A673 (cell line): Measurements from ENCODE around the gene MATK. TPM values are rescaled to one million over a fixed set of nuclear protein-coding genes. Genes with fewer than 3 reads are reported as not detected.
"Not testable (repeated sequence)": the region's sequence is repeated elsewhere in the genome, so short reads cannot be mapped to it uniquely, and the experiment has no call there.

ENCODE experiments used
- BruUV-seq: library from RNA; stranded (reverse); fragments of 400-500 nt; replicated peaks from 2 replicates; lab custom pipeline; 2021; lab: Mats Ljungman, UMichigan
- CTCF ChIA-PET: fragments of 300-600 bp; sonication (Branson Sonifier 250); formaldehyde crosslinking; loops from one replicate; lab custom pipeline; 2022; ENCODE audit warnings: antibody characterized with exemption; lab: Charles Lee
- POLR2A ChIA-PET: fragments of 300-600 bp; sonication (Branson Sonifier 250); formaldehyde crosslinking; loops from one replicate; lab custom pipeline; 2022; ENCODE audit warnings: antibody characterized with exemption; ENCODE audit not compliant: low non-redundant PET; lab: Charles Lee
- DNase-seq: peaks from one replicate; pipeline ENCODE4 v3.0.0-alpha.2; 2015; ENCODE audit warnings: low spot score
- H3K27ac ChIP-seq: fragments of 200-600 bp; sonication (generic); 2 replicates; pipeline ENCODE4 v1.5.1; 2016; ENCODE audit warnings: mixed run types, low read depth, mild to moderate bottlenecking, mixed read lengths, antibody characterized with exemption, low read length; ENCODE audit not compliant: poor library complexity, severe bottlenecking
- H3K27me3 ChIP-seq: fragments of 200-600 bp; sonication (generic); replicated peaks from 2 replicates; pipeline ENCODE4 v1.6.1; 2017; ENCODE audit warnings: mixed run types, low read depth, mild to moderate bottlenecking, mixed read lengths, antibody characterized with exemption, low read length; ENCODE audit not compliant: insufficient read depth, poor library complexity
- H3K36me3 ChIP-seq: fragments of 200-600 bp; sonication (generic); 2 replicates; pipeline ENCODE4 v1.6.1; 2016; ENCODE audit warnings: mixed run types, mild to moderate bottlenecking, mixed read lengths, antibody characterized with exemption, low read length; ENCODE audit not compliant: insufficient read depth, poor library complexity, severe bottlenecking
- H3K4me1 ChIP-seq: fragments of 200-600 bp; sonication (generic); 2 replicates; pipeline ENCODE4 v1.6.1; 2017; ENCODE audit warnings: mixed run types, mild to moderate bottlenecking, mixed read lengths, antibody characterized with exemption, low read length; ENCODE audit not compliant: insufficient read depth, poor library complexity, severe bottlenecking
- H3K4me3 ChIP-seq: fragments of 200-600 bp; sonication (generic); 2 replicates; pipeline ENCODE4 v1.5.1; 2016; ENCODE audit warnings: low read depth, mixed run types, mild to moderate bottlenecking, mixed read lengths, low read length; ENCODE audit not compliant: poor library complexity, severe bottlenecking
- H3K9me3 ChIP-seq: fragments of 200-600 bp; sonication (generic); 2 replicates; pipeline ENCODE4 v1.6.1; 2016; ENCODE audit warnings: mixed run types, low read depth, mild to moderate bottlenecking, mixed read lengths, antibody characterized with exemption, low read length; ENCODE audit not compliant: poor library complexity, severe bottlenecking
- CTCF ChIP-seq: fragments of 300-800, 200-600 bp; sonication (generic); conservative IDR thresholded peaks from 2 replicates; pipeline ENCODE4 v1.5.1; 2017; ENCODE audit warnings: low read depth, mild to moderate bottlenecking, antibody characterized with exemption, low read length, moderate library complexity, mixed read lengths
- EZH2 ChIP-seq: fragments of 200-600 bp; sonication (generic); IDR thresholded peaks from 2 replicates; pipeline ENCODE4 v1.6.1; 2017; ENCODE audit warnings: borderline replicate concordance, low read depth, mild to moderate bottlenecking, mixed read lengths, antibody characterized with exemption, low read length; ENCODE audit not compliant: poor library complexity, severe bottlenecking
- intact Hi-C: fragments of 100-400 bp; cut with micrococcal nuclease; formaldehyde crosslinking; loops from one replicate; pipeline ENCODE4 v1.10.0; 2022; ENCODE audit not compliant: unreplicated experiment
- total RNA-seq: library from RNA; stranded (reverse); gene quantifications from 2 replicates; pipeline ENCODE4 v1.2.3, GENCODE V29; 2021

MATK gene
- total RNA-seq, 1 experiment from 2014 or later: 2.0 TPM

- ChIA-PET CTCF (no interaction called here), POLR2A (no interaction called here)
- H3K27me3 ChIP-seq: no peaks in the 10 kb centered on the region
- intact Hi-C loops: no loop called here
- H3K36me3 ChIP-seq: no peaks in the 10 kb centered on the region
- no peak overlapping the region for H3K4me3 ChIP-seq
- no TSS peak for BruUV-seq
- TF ChIP-seq CTCF (no peak), EZH2 (no peak)
- H3K9me3 ChIP-seq: no peaks in the 10 kb centered on the region
- peaks cover 2% of the 10 kb centered on the region for H3K4me1 ChIP-seq
- DNase-seq: no peak
- no peak overlapping the region for H3K27ac ChIP-seq
Observed at GRCh38 chr19:3768015-3768747, 18.0 kb downstream of the MATK start.

GRCh38 chr19:3767050-3767449, 19.1 kb downstream of the MATK start:
- peaks cover 4% of the 10 kb centered on the region for H3K4me1 ChIP-seq
- no peaks in the 10 kb centered on the region for H3K27me3 ChIP-seq
- ChIA-PET CTCF (no interaction called here), POLR2A (no interaction called here)
- TF ChIP-seq CTCF (no peak), EZH2 (no peak)
- intact Hi-C loops: no loop called here
- H3K27ac ChIP-seq: no peak overlapping the region
- BruUV-seq: no TSS peak
- no peaks in the 10 kb centered on the region for H3K9me3 ChIP-seq
- H3K4me3 ChIP-seq: no peak overlapping the region
- no peak for DNase-seq
- H3K36me3 ChIP-seq: no peaks in the 10 kb centered on the region

- CTCF ChIA-PET: no interaction called here
- no peak overlapping the region for H3K27ac ChIP-seq
- no peaks in the 10 kb centered on the region for H3K27me3 ChIP-seq
- no peak overlapping the region for H3K4me3 ChIP-seq
- H3K36me3 ChIP-seq: no peaks in the 10 kb centered on the region
- no peaks in the 10 kb centered on the region for H3K9me3 ChIP-seq
- intact Hi-C loops: no loop called here
- no TSS peak for BruUV-seq
- peaks cover 4% of the 10 kb centered on the region for H3K4me1 ChIP-seq
- no peak for DNase-seq
- POLR2A ChIA-PET: no interaction called here
- TF ChIP-seq CTCF (no peak), EZH2 (no peak)
Observed at GRCh38 chr19:3766520-3766919, 19.7 kb downstream of the MATK start.

- H3K27ac ChIP-seq, CTCF ChIA-PET, H3K27me3 ChIP-seq, intact Hi-C loops, H3K9me3 ChIP-seq, H3K4me1 ChIP-seq, H3K4me3 ChIP-seq, H3K36me3 ChIP-seq, BruUV-seq, DNase-seq, POLR2A ChIA-PET: not testable (repeated sequence)
Observed at GRCh38 chr19:3765757-3766156, 20.4 kb downstream of the MATK start.
